Mesenchymal stem cell (in vitro differentiated cells and primary cell): ENCODE measurements around the gene KIF26B.

ENCODE experiments used
- DNase-seq: peaks from one replicate; pipeline ENCODE4 v3.0.0-alpha.2; 2013
- H2AFZ ChIP-seq: one replicate; pipeline ENCODE4 v1.6.1; 2013; ENCODE audit warnings: low read depth, mild to moderate bottlenecking, control low read depth, inconsistent platforms, low read length, moderate library complexity
- H2AK5ac ChIP-seq: 2 replicates; pipeline ENCODE4 v1.6.1; 2013; ENCODE audit warnings: low read length, moderate library complexity, mild to moderate bottlenecking, inconsistent platforms; ENCODE audit not compliant: severe bottlenecking
- H2BK120ac ChIP-seq: one replicate; pipeline ENCODE4 v1.6.1; 2013; ENCODE audit warnings: low read depth, mild to moderate bottlenecking, inconsistent platforms, low read length, moderate library complexity
- H2BK12ac ChIP-seq, 2 experiments: one replicate each; pipeline ENCODE4 v1.6.1; 2013; ENCODE audit warnings: inconsistent platforms in 2 of 2, low read length in 2 of 2, mild to moderate bottlenecking in 2 of 2, moderate library complexity in 2 of 2, control low read depth in 1 of 2
- H2BK15ac ChIP-seq: one replicate; pipeline ENCODE4 v1.6.1; 2013; ENCODE audit warnings: mild to moderate bottlenecking, low read depth, inconsistent platforms; ENCODE audit not compliant: poor library complexity, severe bottlenecking
- H2BK5ac ChIP-seq: 2 replicates; pipeline ENCODE4 v1.6.1; 2013; ENCODE audit warnings: low read depth, mild to moderate bottlenecking, low read length, control low read depth, inconsistent platforms; ENCODE audit not compliant: poor library complexity, severe bottlenecking
- H3K14ac ChIP-seq, 2 experiments: one replicate each; pipeline ENCODE4 v1.6.1; 2013; ENCODE audit warnings: inconsistent platforms in 2 of 2, low read length in 2 of 2, control low read depth in 1 of 2, mild to moderate bottlenecking in 1 of 2, moderate library complexity in 1 of 2
- H3K18ac ChIP-seq, 2 experiments: one replicate each; pipeline ENCODE4 v1.6.1; 2013; ENCODE audit warnings: inconsistent platforms in 2 of 2, low read length in 2 of 2, control low read depth in 1 of 2, low read depth in 1 of 2, mild to moderate bottlenecking in 1 of 2
- H3K23ac ChIP-seq, 2 experiments: one replicate each; pipeline ENCODE4 v1.6.1; 2013; ENCODE audit warnings: inconsistent platforms in 2 of 2, low read length in 2 of 2, mild to moderate bottlenecking in 2 of 2, moderate library complexity in 2 of 2, control low read depth in 1 of 2
- H3K27ac ChIP-seq: 2 replicates; pipeline ENCODE4 v1.5.1; 2013; ENCODE audit warnings: mild to moderate bottlenecking, moderate library complexity, low read length, control low read depth, inconsistent platforms; ENCODE audit not compliant: poor library complexity, severe bottlenecking
- H3K27me3 ChIP-seq, 2 experiments: 2 replicates each; pipeline versions ENCODE4 v1.6.1 to v1.7.0; 2013; ENCODE audit warnings: low read length in 2 of 2, mild to moderate bottlenecking in 2 of 2, moderate library complexity in 2 of 2, control low read depth in 1 of 2, inconsistent platforms in 1 of 2; ENCODE audit not compliant: control insufficient read depth in 1 of 2, insufficient read depth in 1 of 2
- H3K36me3 ChIP-seq, 2 experiments: 2 replicates each; pipeline versions ENCODE4 v1.6.1 to v1.7.0; 2013; ENCODE audit warnings: low read length in 2 of 2, control low read depth in 1 of 2, inconsistent platforms in 1 of 2, low read depth in 1 of 2, mild to moderate bottlenecking in 1 of 2; ENCODE audit not compliant: insufficient read depth in 2 of 2, control insufficient read depth in 1 of 2
- H3K4ac ChIP-seq, 2 experiments: one replicate each; pipeline ENCODE4 v1.6.1; 2013; ENCODE audit warnings: inconsistent platforms in 2 of 2, low read length in 2 of 2, mild to moderate bottlenecking in 2 of 2, moderate library complexity in 2 of 2, control low read depth in 1 of 2, low read depth in 1 of 2
- H3K4me1 ChIP-seq: 2 replicates; pipeline ENCODE4 v1.6.1; 2013; ENCODE audit warnings: low read depth, low read length, control low read depth; ENCODE audit not compliant: control insufficient read depth, insufficient read depth
- H3K4me2 ChIP-seq: 2 replicates; pipeline ENCODE4 v1.6.1; 2013; ENCODE audit warnings: low read length, mild to moderate bottlenecking, inconsistent platforms; ENCODE audit not compliant: poor library complexity, severe bottlenecking
- H3K4me3 ChIP-seq, 2 experiments: 2 replicates each; pipeline versions ENCODE4 v1.5.1 to v1.7.0; 2013; ENCODE audit warnings: low read length in 2 of 2, mild to moderate bottlenecking in 2 of 2, control low read depth in 1 of 2, low read depth in 1 of 2; ENCODE audit not compliant: insufficient read depth in 1 of 2
- H3K79me1 ChIP-seq: replicated peaks from 2 replicates; pipeline ENCODE4 v1.6.1; 2013; ENCODE audit warnings: mild to moderate bottlenecking, control low read depth, low read length, inconsistent platforms; ENCODE audit not compliant: poor library complexity, severe bottlenecking
- H3K9ac ChIP-seq: 2 replicates; pipeline ENCODE4 v1.7.0; 2013; ENCODE audit warnings: mild to moderate bottlenecking, low read length, moderate library complexity
- H3K9me3 ChIP-seq: 2 replicates; pipeline ENCODE4 v1.7.0; 2013; ENCODE audit warnings: mild to moderate bottlenecking, low read length; ENCODE audit not compliant: control insufficient read depth
- H4K8ac ChIP-seq: one replicate; pipeline ENCODE4 v1.6.1; 2013; ENCODE audit warnings: inconsistent platforms, mild to moderate bottlenecking, low read length, moderate library complexity
- H4K91ac ChIP-seq: one replicate; pipeline ENCODE4 v1.6.1; 2013; ENCODE audit warnings: mild to moderate bottlenecking, low read length, inconsistent platforms
- WGBS: methylation state at CpG from one replicate; pipeline ENCODE4 v1.1.7; 2013; ENCODE audit warnings: mixed read lengths; 5-methylcytosine and 5-hydroxymethylcytosine counted together

KIF26B gene

DNA sequence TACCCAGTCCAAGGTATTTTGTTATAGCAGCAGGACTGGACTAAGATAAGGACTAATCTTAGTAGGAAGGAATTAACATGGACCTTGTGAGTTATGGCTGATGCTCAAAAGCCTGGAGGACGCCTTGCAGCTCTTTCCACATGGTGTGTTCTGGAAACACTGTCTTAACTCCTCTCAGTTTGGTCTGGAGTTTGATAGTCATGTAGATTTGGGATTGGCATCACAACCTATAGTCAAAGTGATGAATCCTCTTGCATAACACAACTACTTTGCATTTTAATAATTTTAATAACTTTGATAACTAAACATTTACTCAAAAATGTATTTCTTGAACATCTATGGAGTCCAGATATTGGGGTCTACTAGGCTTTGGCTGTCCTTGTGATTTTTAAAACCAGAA lies 293.7 kb downstream of the KIF26B start:
- peak overlapping the region; percentile 28 to 49 for H3K18ac ChIP-seq
- H3K27ac ChIP-seq, result no peak overlapping the region
- no peak overlapping the region for H3K14ac ChIP-seq
- no peak overlapping the region for H2BK120ac ChIP-seq
- WGBS, result 40% methylated on average over 1 of the region's 1 CpG
- no peak overlapping the region for H4K8ac ChIP-seq
- H2AFZ ChIP-seq, result no peak overlapping the region
- H3K9ac ChIP-seq, result no peak overlapping the region
- H3K27me3 ChIP-seq, result peaks cover 3 to 6% of the 10 kb centered on the region in 2 experiments
- H3K36me3 ChIP-seq, result no peaks in the 10 kb centered on the region
- H2AK5ac ChIP-seq, result no peak overlapping the region
- peak overlapping the region in 1 of 2 experiments; percentile 66 for H2BK12ac ChIP-seq
- no peak overlapping the region for H2BK5ac ChIP-seq
- no peaks in the 10 kb centered on the region for H3K79me1 ChIP-seq
- no peak overlapping the region for H3K4me2 ChIP-seq
- no peak overlapping the region for H3K4me3 ChIP-seq
- H4K91ac ChIP-seq, result peak overlapping the region; percentile 27
- peaks cover 7% of the 10 kb centered on the region for H3K9me3 ChIP-seq
- no peaks in the 10 kb centered on the region for H3K4me1 ChIP-seq
- H3K4ac ChIP-seq, result no peak overlapping the region
- DNase-seq, result peak; percentile 50
- no peak overlapping the region for H3K23ac ChIP-seq
- H2BK15ac ChIP-seq, result peak overlapping the region; percentile 23

GRCh38 chr1:245448975-245449431 lies 294.2 kb downstream of the KIF26B start:
- Histone ChIP-seq H3K9ac (no peak overlapping the region), H3K23ac (no peak overlapping the region), H3K9me3 (peaks cover 7% of the 10 kb centered on the region), H3K27ac (no peak overlapping the region), H4K8ac (no peak overlapping the region), H3K18ac (no peak overlapping the region), H2BK12ac (peak overlapping the region in 1 of 2 experiments; percentile 18), H3K14ac (no peak overlapping the region), H3K4me3 (no peak overlapping the region), H2AK5ac (no peak overlapping the region), H3K4me2 (no peak overlapping the region), H2BK120ac (no peak overlapping the region), H3K79me1 (no peaks in the 10 kb centered on the region), H3K4ac (no peak overlapping the region), H2AFZ (no peak overlapping the region), H3K4me1 (no peaks in the 10 kb centered on the region), H2BK5ac (no peak overlapping the region), H2BK15ac (no peak overlapping the region), H4K91ac (no peak overlapping the region), H3K27me3 (peaks cover 3 to 6% of the 10 kb centered on the region in 2 experiments), H3K36me3 (no peaks in the 10 kb centered on the region)
- peak; percentile 91 for DNase-seq
- WGBS, result under 1% methylated on average over 8 of the region's 8 CpGs

DNA sequence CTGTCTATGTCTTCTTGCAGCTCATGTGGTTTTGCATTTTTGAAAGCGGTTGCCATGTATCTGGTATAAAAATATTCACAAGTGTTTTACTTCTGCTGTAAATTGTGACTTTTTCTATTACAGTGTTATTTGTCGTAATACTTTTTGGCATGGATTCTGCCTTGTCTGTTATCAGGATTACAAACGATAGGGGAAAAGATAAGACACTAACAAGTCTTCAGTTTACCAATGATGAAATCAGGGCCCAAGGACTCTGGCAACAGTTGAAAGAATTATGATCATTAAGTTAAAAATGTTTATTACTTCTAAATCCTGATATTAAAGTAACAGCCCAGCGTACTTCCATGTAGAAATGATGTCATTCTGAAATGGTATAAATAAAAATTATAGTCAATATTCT lies 298.8 kb downstream of the KIF26B start:
- Histone ChIP-seq H2AK5ac (no peak overlapping the region), H3K27me3 (peaks cover 0 to 6% of the 10 kb centered on the region in 2 experiments), H3K14ac (no peak overlapping the region), H3K9me3 (no peaks in the 10 kb centered on the region), H2BK12ac (no peak overlapping the region), H4K8ac (no peak overlapping the region), H2BK120ac (no peak overlapping the region), H3K27ac (no peak overlapping the region), H2AFZ (no peak overlapping the region), H3K9ac (no peak overlapping the region), H2BK5ac (no peak overlapping the region), H3K4me1 (no peaks in the 10 kb centered on the region), H2BK15ac (no peak overlapping the region), H3K36me3 (no peaks in the 10 kb centered on the region), H3K23ac (no peak overlapping the region), H3K18ac (no peak overlapping the region), H4K91ac (no peak overlapping the region), H3K4me2 (no peak overlapping the region), H3K4ac (no peak overlapping the region), H3K4me3 (no peak overlapping the region), H3K79me1 (no peaks in the 10 kb centered on the region)
- 83% methylated on average over 3 of the region's 4 CpGs for WGBS
- DNase-seq, result no peak

DNA sequence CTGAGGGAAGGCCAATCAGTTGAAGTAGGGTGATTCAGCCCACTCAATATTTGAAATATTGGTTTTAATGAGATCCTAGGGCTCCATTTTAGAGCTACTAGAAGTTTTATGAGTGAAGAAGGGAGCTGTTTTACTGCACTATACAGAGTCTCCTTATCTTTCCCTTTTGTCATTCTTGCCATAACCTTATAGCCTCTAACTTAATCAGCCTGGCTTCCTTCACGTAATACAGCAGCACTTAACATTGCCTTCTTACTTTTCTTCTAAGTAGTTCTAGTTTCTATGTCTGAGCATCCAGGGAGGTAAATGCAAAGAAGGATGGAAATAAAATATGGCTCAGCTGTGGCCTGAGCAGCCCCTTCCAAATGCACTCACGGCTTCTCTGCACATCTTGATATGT lies 299.3 kb downstream of the KIF26B start:
- Histone ChIP-seq H2BK120ac (no peak overlapping the region), H2BK12ac (no peak overlapping the region), H3K23ac (no peak overlapping the region), H4K8ac (no peak overlapping the region), H3K9me3 (no peaks in the 10 kb centered on the region), H3K4ac (no peak overlapping the region), H2AFZ (no peak overlapping the region), H2BK15ac (no peak overlapping the region), H3K18ac (no peak overlapping the region), H2AK5ac (no peak overlapping the region), H3K14ac (no peak overlapping the region), H3K27ac (no peak overlapping the region), H2BK5ac (no peak overlapping the region), H3K9ac (no peak overlapping the region), H3K4me2 (no peak overlapping the region), H4K91ac (no peak overlapping the region), H3K79me1 (no peaks in the 10 kb centered on the region), H3K27me3 (peaks cover 0 to 4% of the 10 kb centered on the region in 2 experiments), H3K4me3 (no peak overlapping the region), H3K36me3 (no peaks in the 10 kb centered on the region), H3K4me1 (no peaks in the 10 kb centered on the region)
- WGBS, result 100% methylated on average over 2 of the region's 2 CpGs
- no peak for DNase-seq
